Stimulated activated CD8-positive, alpha-beta memory T cell treated with anti-CD3 and anti-CD28 coated beads, Interleukin-7, amount 100 ng/mL, for 4 hours (primary cell): ENCODE measurements around the gene SETD1B.
"Not testable (repeated sequence)": the region's sequence is repeated elsewhere in the genome, so short reads cannot be mapped to it uniquely, and the experiment has no call there.

Experiments
- DNase-seq, 2 donors: peaks; one replicate each; pipeline ENCODE4 v3.0.0-alpha.2; 2020; ENCODE audit warnings: low read depth in 2 of 2

Gene SETD1B

GRCh38 chr12:121857322-121858246 lies 53.8 kb downstream of the SETD1B start:
- no peak for DNase-seq

DNA sequence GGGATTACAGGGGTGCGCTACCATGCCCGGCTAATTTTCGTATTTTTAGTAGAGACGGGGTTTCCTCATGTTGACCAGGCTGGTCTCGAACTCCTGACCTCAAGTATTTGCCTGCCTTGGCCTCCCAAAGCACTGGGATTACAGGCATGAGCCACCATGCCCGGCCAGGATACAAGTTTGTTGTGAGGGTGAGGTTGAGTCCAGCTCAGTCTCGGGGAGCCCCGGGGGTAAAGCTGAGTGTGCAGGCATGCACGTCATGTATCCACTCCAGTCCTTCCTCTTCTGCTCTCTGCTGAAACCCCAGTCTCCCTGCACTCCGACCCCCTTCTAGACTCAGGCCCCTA lies 54.5 kb downstream of the SETD1B start:
- no peak for DNase-seq

DNA sequence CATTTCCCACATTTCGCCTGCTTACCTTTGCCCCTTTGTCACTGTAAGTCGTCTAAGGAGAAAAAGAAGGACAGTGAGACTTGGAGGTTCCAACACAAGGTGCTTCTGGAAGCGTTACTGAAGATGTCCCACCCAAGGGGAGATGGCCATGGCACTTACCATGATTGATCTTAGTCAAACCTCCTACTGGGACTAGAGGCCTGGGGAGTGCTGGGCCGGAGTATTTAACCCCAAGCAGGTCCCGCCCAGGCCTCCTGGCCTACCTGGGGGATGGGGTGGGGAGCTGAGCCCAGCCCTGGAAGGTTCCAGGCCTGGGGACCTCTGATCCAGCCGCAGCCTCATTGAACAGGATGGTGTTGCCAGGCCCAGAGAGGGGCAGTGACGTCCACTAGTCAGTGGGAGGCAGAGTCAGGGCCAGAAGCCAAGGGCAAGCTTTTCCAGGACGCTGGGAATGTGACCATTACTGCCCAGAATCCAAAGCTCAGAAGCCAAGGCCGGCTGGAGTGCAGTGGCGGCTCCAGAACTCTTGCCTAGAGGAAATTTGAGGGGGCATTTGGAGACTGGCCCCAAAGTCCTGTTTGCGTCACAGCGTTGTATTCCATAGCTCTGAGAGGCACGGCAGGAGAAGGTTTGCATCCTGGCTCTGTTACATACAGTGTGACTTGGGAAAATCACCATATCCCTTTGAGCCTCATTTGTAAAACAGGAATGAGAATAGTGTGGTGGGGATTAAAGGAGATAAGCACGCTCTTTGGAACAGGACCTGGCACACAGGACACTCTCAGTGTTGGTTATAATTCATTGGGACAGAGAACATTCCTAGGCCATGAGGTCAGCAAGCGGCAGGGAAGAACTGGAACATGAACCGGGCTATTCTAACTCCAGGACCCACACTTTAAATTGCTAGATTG lies 55.1 kb downstream of the SETD1B start, which contains the start of gene HPD:
HPD (minus strand) TSS at position 198 of the 911 bp plus-strand sequence; CDS start at position 162, 36 bp downstream.
- no peak for DNase-seq

DNA sequence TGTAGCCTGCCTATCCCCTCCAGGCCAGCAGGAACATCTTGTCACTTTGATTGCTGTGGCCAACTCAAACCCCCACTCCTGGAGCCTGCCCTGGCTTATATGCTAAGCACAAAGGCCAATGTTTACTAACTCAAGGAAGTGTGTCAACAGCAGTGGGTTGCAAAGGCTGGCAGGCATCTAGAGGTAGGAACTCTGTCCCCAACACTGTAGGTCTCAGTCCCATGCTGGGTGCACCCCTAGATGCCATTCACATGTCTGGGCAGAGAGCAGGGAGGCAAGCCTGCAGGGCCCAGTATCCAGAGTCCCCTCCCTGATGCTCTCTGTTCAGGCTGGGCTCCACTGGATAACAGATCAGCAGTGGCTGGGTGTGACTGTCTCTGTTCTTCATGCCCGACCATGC lies 56.4 kb downstream of the SETD1B start:
- DNase-seq: no peak

DNA sequence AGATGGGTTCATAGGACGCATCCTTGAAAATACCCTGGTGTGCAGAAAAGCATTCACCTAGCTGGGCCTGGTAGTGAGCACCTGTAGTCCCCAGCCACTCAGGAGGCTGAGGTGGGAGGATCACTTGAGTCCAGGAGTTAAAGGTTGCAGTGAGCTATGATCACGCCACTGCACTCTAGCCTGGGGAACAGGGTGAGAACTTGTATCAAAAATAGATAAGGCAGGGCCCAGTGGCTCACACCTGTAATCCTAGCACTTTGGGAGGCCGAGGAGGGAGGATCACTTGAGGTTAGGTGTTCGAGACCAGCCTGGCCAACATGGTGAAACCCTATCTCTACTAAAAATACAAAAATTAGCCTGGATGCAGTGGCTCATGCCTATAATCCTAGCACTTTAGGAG lies 56.9 kb downstream of the SETD1B start:
- not testable (repeated sequence) for DNase-seq

- no peak for DNase-seq
Observed at GRCh38 chr12:121861636-121862254, 57.9 kb downstream of the SETD1B start.

DNA sequence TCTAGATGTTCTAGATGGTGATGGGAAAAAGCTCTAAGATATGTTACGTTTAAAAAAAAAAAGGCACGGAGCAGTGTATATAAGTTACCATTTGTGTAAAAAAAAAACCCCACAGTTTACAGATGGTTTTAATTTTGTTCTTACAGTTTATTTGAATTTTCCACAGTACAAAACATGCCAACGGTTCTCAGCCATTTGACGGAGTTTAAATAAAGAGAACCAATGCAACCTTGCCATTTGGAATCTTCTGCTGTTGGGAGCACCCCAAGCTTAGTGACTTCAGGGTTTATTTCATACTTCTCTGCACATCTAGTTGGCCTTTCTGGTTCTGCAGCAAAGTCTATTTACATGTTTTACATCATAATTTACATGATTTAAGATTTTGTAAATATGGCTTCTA lies 62.5 kb downstream of the SETD1B start:
- no peak for DNase-seq

GRCh38 chr12:121869229-121869628 lies 65.4 kb downstream of the SETD1B start:
- DNase-seq: not testable (repeated sequence)

DNA sequence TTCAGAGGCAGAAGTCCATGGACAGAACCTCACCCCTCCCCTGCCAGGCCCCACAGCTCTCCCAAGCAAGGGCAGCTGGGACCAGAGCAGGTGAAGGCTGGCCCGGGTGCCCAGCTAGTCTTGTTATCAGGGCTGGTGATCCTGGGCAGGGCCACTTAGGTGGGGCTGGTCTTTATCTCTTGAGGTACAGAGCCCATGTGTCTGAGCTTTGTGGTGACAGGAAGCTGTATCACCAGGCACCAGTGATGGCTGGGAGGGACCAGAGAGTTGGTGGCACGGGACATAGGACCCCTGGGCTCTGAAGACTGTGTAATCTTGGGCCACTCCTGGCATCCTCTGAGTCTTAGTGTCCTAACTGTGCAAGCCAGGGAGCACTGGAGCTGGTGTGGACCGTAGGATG lies 67.7 kb downstream of the SETD1B start:
- DNase-seq: no peak

DNA sequence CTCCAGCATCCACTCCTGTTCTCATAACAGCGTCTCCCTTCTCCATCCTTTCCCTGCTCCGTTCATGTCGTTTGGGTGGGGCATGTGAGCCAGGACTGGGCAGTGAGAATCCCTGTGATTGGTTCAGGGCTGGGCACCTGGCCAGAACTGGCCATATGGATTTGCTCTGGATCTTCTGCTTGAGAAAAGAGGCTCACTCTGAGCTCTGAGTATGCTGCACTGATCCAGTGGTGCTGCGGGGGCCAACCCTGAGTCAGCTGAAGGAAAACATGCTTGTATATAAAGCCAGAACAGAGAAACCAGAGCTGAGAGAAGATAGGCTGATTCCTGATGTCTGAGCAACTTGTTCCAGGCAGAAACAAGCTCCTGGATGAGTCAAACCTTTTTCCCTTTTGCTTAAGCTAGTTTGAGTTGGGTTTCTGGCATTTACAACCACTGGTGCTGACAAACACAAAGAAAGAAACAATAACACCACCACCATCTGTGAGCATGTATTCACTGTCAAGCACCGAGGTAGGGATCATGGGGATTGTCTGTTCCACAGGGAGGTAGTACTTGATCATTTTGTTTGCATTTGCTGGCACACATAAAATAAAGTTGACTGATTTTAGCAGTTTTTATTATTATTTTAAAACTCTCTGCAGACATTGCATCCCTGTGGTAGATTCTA lies 68.9 kb downstream of the SETD1B start:
- DNase-seq: no peak

GRCh38 chr12:121873216-121873569 lies 69.4 kb downstream of the SETD1B start:
- no peak for DNase-seq

DNA sequence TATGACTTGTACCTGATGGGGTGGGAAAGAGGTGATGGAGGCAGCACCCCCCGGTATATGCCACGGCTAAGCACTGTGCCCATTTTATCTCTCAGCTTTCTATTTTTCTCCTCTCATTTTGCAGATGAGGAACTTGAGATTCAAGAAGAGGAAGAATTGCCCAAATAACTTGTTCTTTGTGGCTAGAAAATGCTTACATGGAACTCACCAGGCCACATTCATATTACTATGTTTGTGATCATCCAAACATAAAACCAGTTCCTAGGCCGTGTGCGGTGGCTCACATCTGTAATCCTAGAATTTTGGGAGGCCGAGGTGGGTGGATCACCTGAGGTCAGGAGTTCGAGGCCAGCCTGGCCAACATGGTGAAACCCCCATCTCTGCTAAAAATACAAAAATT lies 70.3 kb downstream of the SETD1B start:
- DNase-seq: no peak

GRCh38 chr12:121875582-121875981 lies 71.8 kb downstream of the SETD1B start:
- DNase-seq: no peak

GRCh38 chr12:121876080-121876447 lies 72.3 kb downstream of the SETD1B start:
- DNase-seq: not testable (repeated sequence)
